Colonic mucosa (tissue), 4 donors: ENCODE data around the gene STARD10. TPM values are rescaled to one million over a fixed set of nuclear protein-coding genes. Genes with fewer than 3 reads are reported as not detected.
"Not testable (repeated sequence)": the region's sequence is repeated elsewhere in the genome, so short reads cannot be mapped to it uniquely, and the experiment has no call there.

Experiments
- DNase-seq: peaks from one replicate; pipeline ENCODE4 v3.0.0-alpha.2; 2020
- H3K27ac ChIP-seq: fragments of 200-600 bp; one replicate; pipeline ENCODE4 v1.8.0; 2021
- H3K27me3 ChIP-seq: fragments of 200-600 bp; one replicate; pipeline ENCODE4 v1.8.0; 2021
- H3K36me3 ChIP-seq: fragments of 200-600 bp; one replicate; pipeline ENCODE4 v1.8.0; 2021
- H3K4me1 ChIP-seq: fragments of 200-600 bp; one replicate; pipeline ENCODE4 v1.8.0; 2021; ENCODE audit warnings: mild to moderate bottlenecking
- H3K4me3 ChIP-seq: fragments of 200-600 bp; one replicate; pipeline ENCODE4 v1.8.0; 2021
- H3K9ac ChIP-seq, 2 donors: one replicate each; pipeline ENCODE4 v1.7.0; 2013; ENCODE audit warnings: control low read depth in 2 of 2, low read depth in 2 of 2, low read length in 2 of 2
- H3K9me3 ChIP-seq: fragments of 200-600 bp; one replicate; pipeline ENCODE4 v1.8.0; 2021
- CTCF ChIP-seq: fragments of 200-600 bp; IDR thresholded peaks from one replicate; pipeline ENCODE4 v1.8.0; 2022; ENCODE audit warnings: antibody characterized with exemption, mild to moderate bottlenecking
- intact Hi-C: fragments of 100-400 bp; cut with DNase I; formaldehyde crosslinking; loops from one replicate; pipeline ENCODE4 v1.14.1; 2022
- total RNA-seq, 2 donors: library from RNA; stranded (reverse); fragmentation: NEBNext Ultra II Directional in 1 of 2; extraction: Animal tissue kit (Norgen Biotek cat#: 25700) in 1 of 2; gene quantifications; one replicate each; pipeline ENCODE4 v1.2.1, GENCODE V29; 2021
- donor health status: healthy.
- donor health status: DM: no; HTN: no; CAD: no.
- donor health status: DM: no; HTN: no; CAD: no.

The STARD10 gene
- total RNA-seq, 2 donors from 2014 or later: 519 to 905 TPM

- intact Hi-C loops: no loop called here
- Histone ChIP-seq H3K9ac (peak overlapping the region in 1 of 2 donors; percentile 28), H3K4me3 (no peak overlapping the region), H3K27ac (peak overlapping the region; percentile 58), H3K36me3 (no peaks in the 10 kb centered on the region), H3K9me3 (no peaks in the 10 kb centered on the region), H3K4me1 (peaks cover 4% of the 10 kb centered on the region), H3K27me3 (no peaks in the 10 kb centered on the region)
- DNase-seq: no peak
- no peak for TF ChIP-seq CTCF
Observed at GRCh38 chr11:72828081-72828567, 34.3 kb upstream of the STARD10 start.

- H3K36me3 ChIP-seq, H3K4me1 ChIP-seq, DNase-seq, H3K4me3 ChIP-seq, H3K27me3 ChIP-seq, intact Hi-C loops, H3K9me3 ChIP-seq, H3K9ac ChIP-seq: not testable (repeated sequence)
- H3K27ac ChIP-seq: peak overlapping the region; percentile 58
Observed at GRCh38 chr11:72827656-72828055, 33.8 kb upstream of the STARD10 start.

GRCh38 chr11:72826942-72827480 is 33.2 kb upstream of the STARD10 start:
- H3K27ac ChIP-seq: peak overlapping the region; percentile 58
- H3K9me3 ChIP-seq: no peaks in the 10 kb centered on the region
- intact Hi-C loops: no loop called here
- no peak for TF ChIP-seq CTCF
- no peaks in the 10 kb centered on the region for H3K27me3 ChIP-seq
- no peak overlapping the region for H3K4me3 ChIP-seq
- DNase-seq: no peak
- H3K36me3 ChIP-seq: no peaks in the 10 kb centered on the region
- H3K9ac ChIP-seq: no peak overlapping the region
- H3K4me1 ChIP-seq: peaks cover 4% of the 10 kb centered on the region

- Histone ChIP-seq H3K9ac (no peak overlapping the region), H3K27me3 (no peaks in the 10 kb centered on the region), H3K4me1 (peaks cover 5% of the 10 kb centered on the region), H3K4me3 (no peak overlapping the region), H3K9me3 (no peaks in the 10 kb centered on the region), H3K27ac (no peak overlapping the region), H3K36me3 (no peaks in the 10 kb centered on the region)
- TF ChIP-seq CTCF: no peak
- DNase-seq: no peak
- intact Hi-C loops: no loop called here
Observed at GRCh38 chr11:72826191-72826941, 32.5 kb upstream of the STARD10 start.

- no peak for TF ChIP-seq CTCF
- no peaks in the 10 kb centered on the region for H3K36me3 ChIP-seq
- intact Hi-C loops: no loop called here
- no peaks in the 10 kb centered on the region for H3K9me3 ChIP-seq
- H3K9ac ChIP-seq: no peak overlapping the region
- H3K4me3 ChIP-seq: no peak overlapping the region
- DNase-seq: no peak
- H3K27me3 ChIP-seq: no peaks in the 10 kb centered on the region
- H3K27ac ChIP-seq: no peak overlapping the region
- H3K4me1 ChIP-seq: peaks cover 8% of the 10 kb centered on the region
Observed at GRCh38 chr11:72825661-72826060, 31.8 kb upstream of the STARD10 start.
